Activated CD8-positive, alpha-beta T cell treated with anti-CD3 and anti-CD28 coated beads for 36 hours (primary cell): ENCODE measurements around the gene SYNGR2. TPM values are rescaled to one million over a fixed set of nuclear protein-coding genes. Genes with fewer than 3 reads are reported as not detected.

Experiments used
- ATAC-seq: fragments of 200-7000 bp; cut with Tn5 transposase; one replicate; pipeline ENCODE4 v1.10.0; 2021; ENCODE audit warnings: mild to moderate bottlenecking, moderate library complexity
- CTCF ChIA-PET: fragments of 350-600 bp; sonication (Branson Sonifier 250); formaldehyde crosslinking; loops from one replicate; lab custom pipeline; 2021; ENCODE audit warnings: antibody characterized with exemption; lab: Charles Lee
- POLR2A ChIA-PET: fragments of 350-600 bp; sonication (Branson Sonifier 250); formaldehyde crosslinking; loops from one replicate; lab custom pipeline; 2021; ENCODE audit warnings: antibody characterized with exemption; lab: Charles Lee
- DNase-seq: peaks from one replicate; pipeline ENCODE4 v3.0.0-alpha.2; 2020
- H3K27ac Mint-ChIP-seq: one replicate; pipeline ENCODE4 v1.8.0; 2021; ENCODE audit warnings: mild to moderate bottlenecking, mixed read lengths
- H3K27me3 Mint-ChIP-seq: one replicate; pipeline ENCODE4 v1.8.0; 2021; ENCODE audit warnings: mixed read lengths
- H3K36me3 Mint-ChIP-seq: one replicate; pipeline ENCODE4 v1.8.0; 2021; ENCODE audit warnings: low read depth, mixed read lengths
- H3K4me1 Mint-ChIP-seq: one replicate; pipeline ENCODE4 v1.8.0; 2021; ENCODE audit warnings: low read depth, mixed read lengths
- H3K4me3 Mint-ChIP-seq: one replicate; pipeline ENCODE4 v1.8.0; 2021; ENCODE audit warnings: mild to moderate bottlenecking, moderate library complexity, mixed read lengths
- H3K9me3 Mint-ChIP-seq: one replicate; pipeline ENCODE4 v1.8.0; 2021; ENCODE audit warnings: mixed read lengths
- intact Hi-C: fragments of 100-400 bp; cut with micrococcal nuclease; formaldehyde crosslinking; loops from one replicate; pipeline ENCODE4 v1.10.0; 2022
- total RNA-seq, 2 experiments: library from RNA; stranded (reverse); gene quantifications; one replicate each; pipeline ENCODE4 v1.2.3, GENCODE V29; 2021
- TF ChIP-seq, protein P1 (sequence below): fragments of 200-600 bp; IDR thresholded peaks from one replicate; pipeline ENCODE4 v1.8.0; 2022; ENCODE audit warnings: antibody characterized with exemption, mild to moderate bottlenecking

SYNGR2 gene
- total RNA-seq, 2 experiments from 2014 or later: 92.6 to 95.1 TPM

DNA sequence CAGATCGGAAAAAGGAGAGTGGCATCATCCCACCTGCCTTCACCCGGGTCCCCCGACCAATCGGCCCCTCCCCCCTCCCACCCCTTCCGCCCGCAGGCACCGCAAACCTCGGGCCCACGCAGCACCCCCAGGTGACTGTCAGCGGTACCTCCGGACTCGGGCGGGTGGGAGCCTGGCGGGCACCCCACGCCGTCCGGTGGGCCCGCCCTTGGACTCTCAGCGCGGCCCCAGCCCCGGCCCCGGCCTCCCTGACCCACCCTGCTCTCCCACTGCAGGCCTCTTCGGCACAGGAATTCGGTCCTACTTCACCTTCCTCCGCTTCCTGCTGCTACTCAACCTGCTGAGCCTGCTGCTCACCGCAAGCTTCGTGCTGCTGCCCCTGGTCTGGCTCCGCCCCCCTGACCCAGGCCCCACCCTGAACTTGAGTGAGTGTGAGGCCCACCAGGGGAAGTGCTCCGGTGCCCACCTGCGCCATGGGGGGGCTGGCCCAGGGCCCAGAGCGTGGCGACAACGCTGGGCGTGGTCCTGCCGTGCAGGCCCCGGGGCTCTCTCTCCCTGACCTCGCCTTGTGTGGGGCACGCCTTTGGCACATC lies 36.2 kb upstream of the SYNGR2 start:
- peak overlapping the region; percentile 78 for H3K4me3 Mint-ChIP-seq
- H3K36me3 Mint-ChIP-seq: peaks cover 60% of the 10 kb centered on the region
- ChIA-PET CTCF (interaction anchor here (0.7 to 3.3 kb wide), 2 partner anchors 12 to 119 kb away, joined by 3 to 10 read pairs; no protein-coding TSS in a partner anchor), POLR2A (interaction anchor here (0.6 to 19.2 kb wide), 5 partner anchors 6 to 52 kb away, joined by 3 to 335 read pairs (median 4); partner anchors contain the start of genes C17orf99, TMC6 and TMC8)
- intact Hi-C loops: no loop called here
- no peaks in the 10 kb centered on the region for H3K27me3 Mint-ChIP-seq
- peak; percentile 28 for ATAC-seq
- no peaks in the 10 kb centered on the region for H3K9me3 Mint-ChIP-seq
- TF ChIP-seq, protein P1, sequence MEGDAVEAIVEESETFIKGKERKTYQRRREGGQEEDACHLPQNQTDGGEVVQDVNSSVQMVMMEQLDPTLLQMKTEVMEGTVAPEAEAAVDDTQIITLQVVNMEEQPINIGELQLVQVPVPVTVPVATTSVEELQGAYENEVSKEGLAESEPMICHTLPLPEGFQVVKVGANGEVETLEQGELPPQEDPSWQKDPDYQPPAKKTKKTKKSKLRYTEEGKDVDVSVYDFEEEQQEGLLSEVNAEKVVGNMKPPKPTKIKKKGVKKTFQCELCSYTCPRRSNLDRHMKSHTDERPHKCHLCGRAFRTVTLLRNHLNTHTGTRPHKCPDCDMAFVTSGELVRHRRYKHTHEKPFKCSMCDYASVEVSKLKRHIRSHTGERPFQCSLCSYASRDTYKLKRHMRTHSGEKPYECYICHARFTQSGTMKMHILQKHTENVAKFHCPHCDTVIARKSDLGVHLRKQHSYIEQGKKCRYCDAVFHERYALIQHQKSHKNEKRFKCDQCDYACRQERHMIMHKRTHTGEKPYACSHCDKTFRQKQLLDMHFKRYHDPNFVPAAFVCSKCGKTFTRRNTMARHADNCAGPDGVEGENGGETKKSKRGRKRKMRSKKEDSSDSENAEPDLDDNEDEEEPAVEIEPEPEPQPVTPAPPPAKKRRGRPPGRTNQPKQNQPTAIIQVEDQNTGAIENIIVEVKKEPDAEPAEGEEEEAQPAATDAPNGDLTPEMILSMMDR: no peak
- H3K27ac Mint-ChIP-seq: peak overlapping the region; percentile 90
- H3K4me1 Mint-ChIP-seq: peaks cover 54% of the 10 kb centered on the region
- peak; percentile 90 for DNase-seq

DNA sequence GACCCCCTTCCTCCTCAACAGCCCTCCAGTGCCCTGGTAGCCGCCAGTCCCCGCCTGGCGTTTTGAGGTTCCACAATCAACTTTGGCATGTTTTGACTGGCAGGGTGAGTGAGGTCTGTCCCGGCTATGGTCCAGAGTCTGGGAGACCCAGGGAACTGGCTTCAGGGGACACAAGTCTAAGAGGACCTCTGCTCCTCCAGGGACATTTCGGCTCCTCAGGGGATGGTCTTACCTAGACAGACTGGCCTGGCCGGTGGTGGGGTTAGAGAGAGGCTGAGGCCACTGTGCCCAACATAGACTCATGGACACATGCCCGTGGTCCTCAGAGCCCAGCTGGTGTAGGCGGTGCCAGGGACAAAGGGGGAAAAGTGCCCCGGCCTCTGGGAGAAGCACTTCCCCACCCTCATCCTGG lies 35.6 kb upstream of the SYNGR2 start:
- peaks cover 62% of the 10 kb centered on the region for H3K36me3 Mint-ChIP-seq
- H3K27me3 Mint-ChIP-seq: no peaks in the 10 kb centered on the region
- H3K27ac Mint-ChIP-seq: peak overlapping the region; percentile 72
- peak overlapping the region; percentile 78 for H3K4me3 Mint-ChIP-seq
- ATAC-seq: no peak
- TF ChIP-seq, protein P1: no peak
- no peaks in the 10 kb centered on the region for H3K9me3 Mint-ChIP-seq
- H3K4me1 Mint-ChIP-seq: peaks cover 59% of the 10 kb centered on the region
- ChIA-PET CTCF (interaction anchor here (2.3 to 6.4 kb wide), 2 partner anchors 8 to 53 kb away, joined by 6 to 83 read pairs; partner anchors contain the start of genes TK1 and TMC6), POLR2A (interaction anchor here (0.6 to 19.2 kb wide), 6 partner anchors 6 to 51 kb away, joined by 3 to 335 read pairs (median 10); partner anchors contain the start of genes C17orf99, TMC6 and TMC8)
- no peak for DNase-seq
- intact Hi-C loops: no loop called here

DNA sequence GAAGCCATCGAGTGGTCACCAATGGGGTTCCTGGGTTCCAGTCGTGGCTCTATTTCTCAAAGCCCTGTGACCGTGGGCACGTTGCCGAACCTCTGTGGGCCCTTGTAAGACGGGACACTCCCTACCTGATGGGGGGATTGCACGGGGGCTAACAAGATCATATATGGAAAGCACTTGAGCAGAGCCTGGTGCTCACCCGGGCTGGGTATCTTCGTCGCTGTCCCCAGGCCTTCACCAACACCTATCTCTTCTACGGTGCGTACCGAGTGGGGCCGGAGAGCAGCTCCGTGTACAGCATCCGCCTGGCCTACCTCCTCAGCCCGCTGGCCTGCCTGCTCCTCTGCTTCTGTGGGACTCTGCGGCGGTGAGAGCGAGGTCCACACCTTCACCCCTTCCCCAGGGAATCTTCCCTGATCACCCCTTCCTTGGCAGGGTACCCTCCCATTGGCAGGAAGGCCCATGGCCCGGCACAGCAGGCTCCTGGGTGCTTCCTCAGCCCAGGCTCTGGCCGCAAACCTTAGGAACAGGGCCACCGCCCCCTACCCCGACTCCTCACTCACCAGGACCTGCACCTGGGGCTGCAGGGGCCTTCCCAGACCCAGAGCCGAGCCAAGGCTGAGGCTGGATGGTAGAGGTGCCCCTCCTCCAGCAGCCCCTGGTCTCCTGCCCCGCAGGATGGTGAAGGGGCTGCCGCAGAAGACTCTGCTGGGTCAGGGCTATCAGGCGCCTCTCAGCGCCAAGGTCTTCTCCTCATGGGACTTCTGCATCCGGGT lies 35.0 kb upstream of the SYNGR2 start:
- CTCF ChIA-PET: interaction anchor here (0.8 to 6.4 kb wide), 11 partner anchors 8 to 118 kb away, joined by 3 to 83 read pairs (median 5); partner anchors contain the start of genes TK1 and TMC6
- DNase-seq (peak; percentile 40), ATAC-seq (no peak)
- Mint-ChIP-seq H3K36me3 (peaks cover 63% of the 10 kb centered on the region), H3K27me3 (no peaks in the 10 kb centered on the region), H3K4me3 (peak overlapping the region; percentile 78), H3K27ac (peak overlapping the region; percentile 72), H3K4me1 (peaks cover 65% of the 10 kb centered on the region), H3K9me3 (no peaks in the 10 kb centered on the region)
- POLR2A ChIA-PET: interaction anchor here (2.3 to 19.2 kb wide), 4 partner anchors 5 to 22 kb away, joined by 7 to 335 read pairs (median 176); partner anchors contain the start of genes C17orf99, TMC6 and TMC8
- TF ChIP-seq, protein P1: no peak
- intact Hi-C loops: no loop called here

DNA sequence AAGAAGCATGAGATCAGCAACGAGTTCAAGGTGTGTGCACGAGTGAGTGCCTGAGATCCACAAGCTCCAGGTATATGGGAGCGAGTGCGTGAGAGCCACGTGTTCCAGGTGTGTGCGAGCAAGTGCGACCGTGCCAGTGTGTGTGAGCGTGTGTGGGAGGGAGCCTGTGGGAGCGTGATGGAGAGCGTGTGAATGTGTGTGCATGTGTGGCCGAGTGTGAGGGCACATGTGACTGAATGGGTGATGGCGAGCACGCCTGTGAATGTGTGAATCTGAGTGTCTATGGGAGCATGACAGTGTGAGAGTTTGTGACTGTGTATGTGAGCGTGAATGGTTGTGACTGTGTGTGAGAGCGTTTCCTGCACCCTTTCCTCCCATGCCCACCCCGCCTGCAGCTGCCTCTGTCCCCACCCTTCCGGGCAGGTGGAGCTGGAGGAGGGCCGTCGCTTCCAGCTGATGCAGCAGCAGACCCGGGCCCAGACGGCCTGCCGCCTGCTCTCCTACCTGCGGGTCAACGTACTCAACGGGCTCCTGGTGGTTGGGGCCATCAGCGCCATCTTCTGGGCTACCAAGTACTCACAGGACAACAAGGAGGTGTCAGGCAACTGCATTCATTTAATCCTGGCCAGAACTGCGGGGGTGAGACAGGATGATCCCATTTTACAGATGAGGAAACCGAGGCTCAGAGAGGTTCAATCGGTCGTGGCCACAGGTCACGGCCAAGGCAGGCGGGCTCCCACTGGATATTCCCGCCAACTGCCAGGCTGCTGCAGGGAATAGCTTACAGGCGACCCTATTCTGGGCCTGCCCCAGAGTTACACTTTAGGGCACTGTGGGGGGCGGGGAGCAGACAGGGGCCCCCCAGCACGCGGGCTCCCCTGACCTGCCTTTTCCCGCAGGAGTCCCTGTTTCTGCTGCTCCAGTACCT lies 34.1 kb upstream of the SYNGR2 start:
- peaks cover 70% of the 10 kb centered on the region for H3K36me3 Mint-ChIP-seq
- no peaks in the 10 kb centered on the region for H3K27me3 Mint-ChIP-seq
- TF ChIP-seq, protein P1: peak; percentile 74
- no peaks in the 10 kb centered on the region for H3K9me3 Mint-ChIP-seq
- POLR2A ChIA-PET: interaction anchor here (1.2 to 19.2 kb wide), 9 partner anchors 4 to 52 kb away, joined by 3 to 335 read pairs (median 7); partner anchors contain the start of genes AFMID, C17orf99, TK1 and TMC6
- DNase-seq (peak; percentile 88), ATAC-seq (peak; percentile 8)
- peak overlapping the region; percentile 78 for H3K4me3 Mint-ChIP-seq
- peak overlapping the region; percentile 69 for H3K27ac Mint-ChIP-seq
- CTCF ChIA-PET: interaction anchor here (0.8 to 6.4 kb wide), 13 partner anchors 9 to 117 kb away, joined by 3 to 83 read pairs (median 4); partner anchors contain the start of genes TK1 and TMC6
- intact Hi-C loops: no loop called here
- peaks cover 69% of the 10 kb centered on the region for H3K4me1 Mint-ChIP-seq
